A673 (cell line): ENCODE data around the gene C5orf52.

ENCODE experiments used
- EZH2 ChIP-seq: fragments of 200-600 bp; sonication (generic); IDR thresholded peaks from 2 replicates; pipeline ENCODE4 v1.6.1; 2017; ENCODE audit warnings: borderline replicate concordance, low read depth, mild to moderate bottlenecking, mixed read lengths, antibody characterized with exemption, low read length; ENCODE audit not compliant: poor library complexity, severe bottlenecking
- TF ChIP-seq, protein P1 (sequence below): fragments of 300-800, 200-600 bp; sonication (generic); conservative IDR thresholded peaks from 2 replicates; pipeline ENCODE4 v1.5.1; 2017; ENCODE audit warnings: low read depth, mild to moderate bottlenecking, antibody characterized with exemption, low read length, moderate library complexity, mixed read lengths

DNA sequence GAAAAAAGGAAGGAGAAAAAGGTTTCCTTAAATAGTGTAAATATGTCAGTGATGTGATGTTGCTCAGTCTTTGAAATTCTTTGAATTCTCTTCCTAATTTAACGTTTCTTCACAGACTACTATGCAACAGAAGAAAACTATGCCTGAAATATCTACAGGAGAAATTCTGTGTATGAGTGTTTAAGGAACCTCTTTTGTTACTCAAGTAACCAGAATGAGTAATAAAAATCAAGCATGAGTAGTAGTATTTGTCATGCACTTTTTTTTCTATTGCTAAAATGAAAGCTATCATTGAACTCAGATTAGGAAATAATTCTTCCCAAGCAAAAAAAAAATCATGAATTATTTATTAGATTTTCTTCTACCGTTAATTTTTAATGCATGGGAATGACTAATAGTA lies 39.5 kb downstream of the C5orf52 start:
- TF ChIP-seq, protein P1, sequence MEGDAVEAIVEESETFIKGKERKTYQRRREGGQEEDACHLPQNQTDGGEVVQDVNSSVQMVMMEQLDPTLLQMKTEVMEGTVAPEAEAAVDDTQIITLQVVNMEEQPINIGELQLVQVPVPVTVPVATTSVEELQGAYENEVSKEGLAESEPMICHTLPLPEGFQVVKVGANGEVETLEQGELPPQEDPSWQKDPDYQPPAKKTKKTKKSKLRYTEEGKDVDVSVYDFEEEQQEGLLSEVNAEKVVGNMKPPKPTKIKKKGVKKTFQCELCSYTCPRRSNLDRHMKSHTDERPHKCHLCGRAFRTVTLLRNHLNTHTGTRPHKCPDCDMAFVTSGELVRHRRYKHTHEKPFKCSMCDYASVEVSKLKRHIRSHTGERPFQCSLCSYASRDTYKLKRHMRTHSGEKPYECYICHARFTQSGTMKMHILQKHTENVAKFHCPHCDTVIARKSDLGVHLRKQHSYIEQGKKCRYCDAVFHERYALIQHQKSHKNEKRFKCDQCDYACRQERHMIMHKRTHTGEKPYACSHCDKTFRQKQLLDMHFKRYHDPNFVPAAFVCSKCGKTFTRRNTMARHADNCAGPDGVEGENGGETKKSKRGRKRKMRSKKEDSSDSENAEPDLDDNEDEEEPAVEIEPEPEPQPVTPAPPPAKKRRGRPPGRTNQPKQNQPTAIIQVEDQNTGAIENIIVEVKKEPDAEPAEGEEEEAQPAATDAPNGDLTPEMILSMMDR = no peak
- TF ChIP-seq EZH2 = no peak
